Myocyte (in vitro differentiated cells): ENCODE data around the gene SLC7A14. TPM values are rescaled to one million over a fixed set of nuclear protein-coding genes. Genes with fewer than 3 reads are reported as not detected.

Source experiments
- microRNA-seq: library from miRNA; unstranded; fragments of <30 nt; microRNA quantifications from one replicate; pipeline ENCODE4, GENCODE V29; 2016
- total RNA-seq: library from RNA; depleted of rRNA; stranded (reverse); fragments of >200 nt; gene quantifications from 2 replicates; pipeline ENCODE4 v1.2.3, GENCODE V29; 2014

Gene SLC7A14
- total RNA-seq, 1 donor from 2014 or later = 0.24 TPM

Small RNAs within 50 kb of the gene (microRNA-seq; reads per million reads assigned to microRNA genes)
- gene MIR6828 = not detected

Other genes starting within 250 kb of the SLC7A14 start
- gene SKIL, start 228.4 kb downstream of the SLC7A14 start, total RNA-seq = 34.0 and 40.3 TPM in 2 replicates
- not detected in 2 replicates for gene CLDN11, start 167.2 kb downstream of the SLC7A14 start, total RNA-seq